Right lobe of liver (tissue), 6 donors: ENCODE measurements around the gene MAEA. TPM values are rescaled to one million over a fixed set of nuclear protein-coding genes. Genes with fewer than 3 reads are reported as not detected.

Experiments used
- ATAC-seq, 4 donors: fragments of 200-7000 bp; cut with Tn5 transposase; one replicate each; pipeline ENCODE4 v1.9.1; 2020; ENCODE audit warnings: mild to moderate bottlenecking in 4 of 4, moderate library complexity in 4 of 4
- DNase-seq, 3 donors: peaks; one replicate each; pipeline ENCODE4 v3.0.0-alpha.2; 2020
- H3K27ac ChIP-seq, 3 donors: fragments of 200-600 bp; one replicate each; pipeline ENCODE4 v1.8.0; 2022
- H3K27me3 ChIP-seq, 2 donors: fragments of 200-600 bp; one replicate each; pipeline ENCODE4 v1.8.0; 2022
- H3K36me3 ChIP-seq, 4 donors: fragments of 200-600 bp; sonication (generic) in 1 of 4; one replicate each; pipeline versions ENCODE4 v1.5.1 to v1.8.0; 2017 to 2022; ENCODE audit warnings: control low read depth in 1 of 4
- H3K4me1 ChIP-seq, 4 donors: fragments of 200-600 bp; sonication (generic) in 1 of 4; one replicate each; pipeline versions ENCODE4 v1.5.1 to v1.8.0; 2017 to 2022; ENCODE audit warnings: control low read depth in 1 of 4
- H3K4me3 ChIP-seq, 3 donors: fragments of 200-600 bp; one replicate each; pipeline ENCODE4 v1.8.0; 2022
- H3K9me3 ChIP-seq, 4 donors: fragments of 200-600 bp; sonication (generic) in 1 of 4; one replicate each; pipeline versions ENCODE4 v1.5.1 to v1.8.0; 2017 to 2022; ENCODE audit warnings: control low read depth in 1 of 4
- CTCF ChIP-seq, 4 donors: fragments of 200-600 bp in 3 of 4; fragments of 450-650 bp in 1 of 4; IDR thresholded peaks; one replicate each; pipeline versions ENCODE4 v1.5.1 to v1.8.0; 2016 to 2022; ENCODE audit warnings: antibody characterized with exemption in 4 of 4, mild to moderate bottlenecking in 2 of 4
- POLR2A ChIP-seq: fragments of 450-650 bp; IDR thresholded peaks from one replicate; pipeline ENCODE4 v1.6.1; 2017; ENCODE audit warnings: antibody characterized with exemption, mild to moderate bottlenecking
- WGBS: methylation state at CpG from one replicate; pipeline ENCODE4 v1.1.6; 2018; ENCODE audit warnings: low coverage, low lambda C conversion rate; ENCODE audit not compliant: insufficient coverage; ENCODE audit errors: missing lambda C conversion rate; 5-methylcytosine and 5-hydroxymethylcytosine counted together
- intact Hi-C, 2 donors: fragments of 100-400 bp; cut with DNase I; formaldehyde crosslinking; loops; one replicate each; pipeline versions ENCODE4 v1.11.2 to v1.14.1; 2022
- total RNA-seq, 6 experiments: library from RNA; depleted of rRNA in 2 of 6; stranded (reverse); fragments of >200 nt in 2 of 6; fragmentation: NEBNext Ultra II Directional in 3 of 6; extraction: Animal tissue kit (Norgen Biotek cat#: 25700) in 3 of 6; gene quantifications; one replicate each; pipeline versions ENCODE4 v1.1.0 to v1.2.4, GENCODE V29; 2016 to 2023
- donor health status: DM: no; HTN: yes; CAD: no.
- donor health status: DM: no; HTN: no; CAD: no.
- donor health status: DM: no; HTN: no; CAD: no.
- donor health status: DM: no; HTN: yes; CAD: no.
- donor health status: DM: no; HTN: yes; CAD: no.

The MAEA gene
- total RNA-seq, 6 experiments from 2014 or later: 24.3 to 42.0 (median 27.9) TPM

DNA sequence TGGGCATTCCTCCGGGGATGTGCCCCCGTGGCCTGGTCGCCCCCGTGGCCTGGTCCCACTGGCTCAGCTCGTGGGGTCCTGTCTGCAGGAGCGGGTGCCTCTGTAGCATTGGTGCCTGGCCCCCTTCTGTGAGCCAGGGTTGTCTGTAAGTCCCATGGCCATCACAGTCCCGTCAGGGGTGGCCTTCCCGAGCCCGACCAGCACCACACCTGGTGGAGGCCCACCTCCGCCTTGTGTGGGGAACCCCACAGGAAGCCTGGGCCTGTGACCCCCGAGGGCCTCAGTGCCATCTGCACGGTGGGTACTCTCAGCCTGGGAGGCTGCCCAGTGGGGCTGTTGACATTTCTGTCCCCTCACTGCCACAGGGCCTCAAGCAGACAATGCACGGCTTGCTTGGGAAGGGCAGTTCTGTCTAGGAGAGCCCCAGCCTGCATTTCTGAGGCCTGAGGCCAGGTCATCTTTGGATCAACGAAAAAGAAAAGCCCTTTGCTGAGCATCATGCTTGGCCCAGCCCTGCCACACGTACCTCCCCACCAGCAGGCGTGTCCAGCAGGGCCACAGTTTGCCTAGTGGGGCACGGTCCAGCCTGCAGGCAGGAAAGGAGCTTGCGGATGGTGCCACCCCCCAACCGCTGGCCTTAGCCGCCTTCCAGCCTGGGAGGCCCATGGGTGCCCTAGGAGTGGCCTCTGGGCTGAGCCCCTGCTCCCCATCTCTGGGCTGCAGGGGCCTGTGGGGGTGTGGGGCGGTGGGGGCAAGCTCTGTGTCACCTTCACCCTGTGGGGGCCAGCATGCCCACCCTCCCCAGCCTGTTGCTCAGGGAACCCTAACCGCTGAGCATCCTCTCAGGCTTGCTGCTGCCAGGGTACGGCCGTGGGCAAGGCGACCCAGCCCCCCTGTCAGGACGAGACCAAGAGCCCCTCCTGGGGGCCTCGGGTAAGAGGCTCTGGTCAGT lies 93.4 kb downstream of the MAEA start:
- H3K4me3 ChIP-seq: no peak overlapping the region
- H3K27ac ChIP-seq: no peak overlapping the region
- intact Hi-C loops: no loop called here
- no peaks in the 10 kb centered on the region for H3K9me3 ChIP-seq
- ATAC-seq (no peak), DNase-seq (peak in 2 of 3 donors; percentile 18 to 46)
- H3K36me3 ChIP-seq: peaks cover 0 to 27% (median 0%) of the 10 kb centered on the region in 4 donors
- no peaks in the 10 kb centered on the region for H3K27me3 ChIP-seq
- no peaks in the 10 kb centered on the region for H3K4me1 ChIP-seq
- TF ChIP-seq POLR2A (no peak), CTCF (IDR thresholded peaks at IDR 0.05) (no peak)
- WGBS: 93% methylated on average over 3 of the region's 27 CpGs

DNA sequence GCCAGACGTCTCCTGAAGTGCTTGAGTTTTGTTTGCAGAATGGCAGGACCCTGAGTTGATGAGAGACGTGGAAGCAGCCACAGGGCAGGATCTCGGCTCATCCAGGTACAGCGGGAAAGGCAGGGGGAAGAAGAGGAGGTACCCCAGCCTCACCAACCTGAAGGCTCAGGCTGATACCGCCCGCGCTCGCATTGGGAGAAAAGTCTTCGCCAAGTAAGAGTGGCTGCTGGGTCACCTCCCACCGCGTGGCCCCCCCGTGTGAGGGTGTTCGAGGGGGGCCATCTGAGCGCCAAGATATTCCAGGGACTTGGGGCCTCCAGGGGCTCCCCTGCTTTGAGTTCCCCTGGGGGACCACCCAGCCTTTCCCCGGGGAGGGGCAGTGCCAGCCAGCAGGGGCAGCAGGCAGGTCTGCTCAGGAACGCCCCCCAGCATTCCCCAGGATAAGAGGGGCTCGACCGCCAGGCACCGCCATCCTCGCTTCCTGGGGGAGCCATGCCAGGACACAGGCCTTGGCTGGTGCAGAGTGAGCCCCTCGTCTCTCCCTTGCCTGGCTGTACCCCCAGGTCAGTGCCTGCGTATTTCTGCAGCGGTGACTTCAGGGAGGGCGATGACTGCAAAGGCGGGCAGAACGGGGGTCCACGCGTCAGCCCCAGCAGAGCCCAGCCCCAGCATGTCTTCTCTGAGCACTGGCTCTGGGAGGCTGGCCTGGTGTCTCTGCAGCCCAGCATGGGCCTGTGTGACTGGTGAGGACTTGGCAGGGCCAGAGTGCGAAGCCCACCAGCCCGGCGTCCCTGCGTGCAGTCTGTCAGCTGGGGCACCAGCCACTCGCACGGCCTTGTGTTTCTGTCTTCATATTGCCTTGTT lies 94.3 kb downstream of the MAEA start:
- intact Hi-C loops: no loop called here
- ATAC-seq (no peak), DNase-seq (peak in 2 of 3 donors; percentile 11 to 43)
- H3K4me3 ChIP-seq: no peak overlapping the region
- no peaks in the 10 kb centered on the region for H3K27me3 ChIP-seq
- no peaks in the 10 kb centered on the region for H3K9me3 ChIP-seq
- H3K4me1 ChIP-seq: no peaks in the 10 kb centered on the region
- TF ChIP-seq POLR2A (no peak), CTCF (IDR thresholded peaks at IDR 0.05) (no peak)
- no CpG with 5 or more reads among the region's 34 CpGs for WGBS
- no peak overlapping the region for H3K27ac ChIP-seq
- peaks cover 0 to 27% (median 0%) of the 10 kb centered on the region in 4 donors for H3K36me3 ChIP-seq

DNA sequence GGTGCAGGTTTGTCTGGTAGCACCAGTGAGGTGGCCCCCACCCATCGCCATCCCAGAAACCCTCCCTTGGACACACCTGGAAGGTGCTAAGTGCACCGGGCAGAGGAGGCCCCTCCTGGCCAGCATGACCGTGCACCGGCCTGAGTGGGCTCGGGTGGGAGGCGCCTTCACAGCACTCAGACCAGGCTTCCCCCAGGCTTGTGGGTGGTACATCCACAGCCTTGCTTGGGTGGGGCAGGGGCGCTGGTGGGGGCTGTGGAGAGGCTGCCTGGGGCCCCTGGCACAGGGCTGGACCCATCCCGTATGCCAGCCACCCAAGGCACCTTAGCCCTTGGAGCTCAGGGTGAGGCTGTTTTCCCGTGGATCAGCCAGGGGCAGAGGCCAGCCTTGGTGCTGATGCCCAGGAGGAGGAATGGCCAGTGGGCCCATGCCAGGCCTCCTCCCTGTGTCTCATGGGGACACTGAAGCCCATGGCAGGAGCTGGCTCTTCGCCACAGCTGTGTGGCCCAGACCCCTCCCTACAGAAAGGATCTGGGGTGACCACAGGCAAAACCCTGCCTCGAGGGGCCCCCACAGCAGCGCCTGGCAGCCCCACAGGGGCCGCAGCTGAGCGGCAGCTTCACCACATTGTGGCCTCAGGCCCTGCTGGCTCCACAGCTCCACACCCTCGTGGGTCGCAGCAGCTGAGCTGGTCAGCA lies 95.1 kb downstream of the MAEA start:
- Histone ChIP-seq H3K4me1 (no peaks in the 10 kb centered on the region), H3K36me3 (peaks cover 0 to 27% (median 0%) of the 10 kb centered on the region in 4 donors), H3K27ac (no peak overlapping the region), H3K4me3 (no peak overlapping the region), H3K9me3 (no peaks in the 10 kb centered on the region), H3K27me3 (no peaks in the 10 kb centered on the region)
- intact Hi-C loops: no loop called here
- peak in 2 of 4 donors; percentile 8 for ATAC-seq
- TF ChIP-seq POLR2A: no peak
- TF ChIP-seq CTCF (IDR thresholded peaks at IDR 0.05): no peak
- peak in 2 of 3 donors; percentile 16 to 50 for DNase-seq
- 100% methylated on average over 1 of the region's 16 CpGs for WGBS
